COLO668 (cell line): ENCODE data around the gene C19orf67.

ENCODE experiments used
- DNase-seq: peaks from one replicate; lab custom pipeline; 2025; ENCODE audit not compliant: unreplicated experiment; lab: John Stamatoyannopoulos, UW

Gene C19orf67

DNA sequence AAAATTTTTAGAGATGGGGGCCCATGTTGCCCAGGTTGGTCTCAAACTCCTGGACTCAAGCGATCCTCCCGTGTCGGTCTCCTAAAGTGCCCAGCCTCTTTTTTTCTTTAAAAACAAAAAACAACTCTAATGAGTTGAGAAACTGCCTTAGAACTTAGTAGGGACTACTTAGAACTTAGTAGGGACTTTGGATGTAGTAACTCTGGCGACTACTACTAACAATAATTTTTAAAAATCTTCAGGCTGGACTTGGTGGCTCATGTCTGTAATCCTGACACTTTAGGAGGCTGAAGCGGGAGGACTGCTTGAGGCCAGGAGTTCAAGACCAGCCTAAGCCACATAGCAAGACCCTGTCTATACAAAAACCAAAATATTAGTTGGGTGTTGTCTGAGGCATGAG, 515 bp upstream of the C19orf67 start:
- no peak for DNase-seq

DNA sequence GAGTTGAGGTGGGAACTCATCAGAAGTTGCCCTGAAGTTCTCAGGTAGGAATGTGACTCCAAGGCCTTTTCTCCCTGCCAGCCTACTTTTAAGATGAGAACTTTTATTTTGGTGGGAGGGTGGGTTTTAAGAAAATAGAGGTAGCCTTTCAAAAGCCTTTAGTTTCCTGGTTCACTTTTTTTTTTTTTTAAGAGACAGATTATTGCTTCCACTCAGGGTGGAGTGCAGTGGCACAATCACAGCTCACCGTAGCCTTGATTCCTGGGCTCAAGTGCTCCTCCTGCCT, 3.0 kb downstream of the C19orf67 start:
- no peak for DNase-seq

DNA sequence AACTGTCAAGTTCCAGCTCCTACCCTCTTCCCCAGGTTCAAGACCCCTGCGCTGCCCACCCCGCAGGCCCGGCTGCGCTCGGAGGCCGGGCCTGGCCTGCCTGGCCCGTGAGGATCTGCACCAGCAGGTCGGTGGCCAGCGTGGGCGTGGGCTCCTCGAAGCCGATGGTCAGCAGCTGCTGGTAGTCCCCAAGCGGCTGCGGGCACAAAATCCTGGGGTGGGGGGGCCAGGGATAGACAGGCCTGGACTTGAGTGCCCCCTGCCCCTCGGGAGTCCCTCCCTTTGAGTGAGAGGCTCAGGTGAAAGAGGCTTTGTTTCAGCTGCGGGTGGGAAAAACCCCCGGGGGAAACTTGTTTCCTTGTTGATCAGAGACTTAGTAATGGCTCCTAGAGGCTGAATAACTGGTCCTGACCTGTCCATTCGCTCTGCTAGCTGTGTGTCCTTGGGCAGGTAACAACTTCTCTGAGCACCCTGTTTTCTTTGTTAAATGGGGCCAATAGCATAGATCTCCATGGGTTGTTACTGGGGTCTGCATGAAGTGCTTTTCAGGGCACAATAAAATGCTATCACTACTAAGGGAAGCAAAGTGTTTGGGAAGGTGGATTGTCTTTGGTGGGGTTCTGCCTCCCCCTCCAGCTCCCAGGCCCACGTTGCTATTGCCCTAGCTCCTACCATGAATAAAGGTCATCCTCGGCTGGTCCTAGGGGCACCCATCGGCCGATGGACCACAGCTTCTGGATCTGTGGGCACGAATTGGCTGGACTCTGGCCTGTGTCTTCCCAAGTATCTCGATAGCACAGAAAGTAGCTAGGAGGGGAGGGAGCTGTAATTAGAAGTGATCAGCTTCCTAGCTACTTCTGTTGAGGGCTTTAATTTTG, 3.5 kb downstream of the C19orf67 start:
- peak; percentile 18 for DNase-seq

DNA sequence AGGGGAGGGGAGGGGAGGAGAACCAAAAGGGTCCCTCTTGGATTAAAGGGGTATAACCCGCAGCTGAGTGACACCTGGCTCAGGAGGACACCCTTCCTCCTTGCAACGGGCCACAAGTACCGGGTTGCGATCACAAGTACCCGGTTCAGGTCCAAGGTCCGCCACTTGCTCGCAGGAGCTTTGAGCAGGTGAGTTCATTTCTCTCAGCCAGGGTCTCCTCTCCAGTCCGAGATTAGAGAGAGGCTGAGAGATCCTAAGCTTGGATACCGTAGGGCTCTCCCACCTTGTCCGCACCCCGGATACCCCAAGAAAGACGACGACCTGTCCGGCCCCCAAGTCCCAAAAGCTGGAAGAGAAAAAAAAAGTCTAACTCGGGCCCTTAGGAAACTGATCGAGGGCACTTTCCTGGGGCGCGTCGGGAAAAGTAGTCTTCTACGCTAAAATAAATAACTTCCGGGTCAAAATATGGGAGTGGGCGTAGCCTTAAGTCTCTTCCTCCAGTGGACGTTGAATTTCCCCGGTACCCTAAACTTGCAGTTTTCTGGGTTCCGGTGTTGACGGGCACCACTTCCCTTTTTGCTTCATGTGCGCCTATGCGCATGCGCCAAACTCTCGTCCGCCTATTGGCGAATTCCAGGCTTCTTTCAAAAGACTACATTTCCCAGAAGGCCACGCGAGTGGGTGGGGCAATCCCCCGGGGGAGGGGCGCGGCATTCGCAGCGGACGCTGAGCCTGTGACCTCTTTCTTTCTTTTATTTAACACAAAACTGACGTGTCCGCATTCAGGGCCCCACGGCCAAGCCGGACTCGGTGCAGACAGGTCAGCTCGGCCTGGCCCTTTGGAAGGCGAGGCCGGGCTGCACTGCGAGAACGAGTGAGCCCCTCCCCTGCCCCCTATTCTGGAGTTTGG, 4.4 kb downstream of the C19orf67 start:
- peak; percentile 96 for DNase-seq

DNA sequence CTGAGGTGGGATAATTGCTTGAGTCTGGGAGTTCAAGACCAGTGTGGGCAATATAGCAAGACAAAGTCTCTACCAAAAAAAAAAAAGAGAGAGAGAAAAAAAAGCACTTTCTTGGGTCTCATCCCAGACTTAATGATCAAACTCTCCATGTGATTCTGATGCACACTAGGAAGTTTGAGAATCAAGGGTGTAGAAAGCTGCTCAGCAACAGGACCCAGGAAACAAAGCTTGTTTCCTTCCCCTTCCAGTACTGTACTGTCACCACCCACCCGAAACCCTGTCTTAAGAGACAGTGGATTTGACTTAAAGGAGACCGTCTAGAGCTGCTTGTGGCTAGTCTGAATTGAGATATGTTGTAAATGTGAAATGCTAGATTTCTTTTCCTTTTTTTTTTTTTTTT, 7.2 kb downstream of the C19orf67 start:
- DNase-seq = no peak

DNA sequence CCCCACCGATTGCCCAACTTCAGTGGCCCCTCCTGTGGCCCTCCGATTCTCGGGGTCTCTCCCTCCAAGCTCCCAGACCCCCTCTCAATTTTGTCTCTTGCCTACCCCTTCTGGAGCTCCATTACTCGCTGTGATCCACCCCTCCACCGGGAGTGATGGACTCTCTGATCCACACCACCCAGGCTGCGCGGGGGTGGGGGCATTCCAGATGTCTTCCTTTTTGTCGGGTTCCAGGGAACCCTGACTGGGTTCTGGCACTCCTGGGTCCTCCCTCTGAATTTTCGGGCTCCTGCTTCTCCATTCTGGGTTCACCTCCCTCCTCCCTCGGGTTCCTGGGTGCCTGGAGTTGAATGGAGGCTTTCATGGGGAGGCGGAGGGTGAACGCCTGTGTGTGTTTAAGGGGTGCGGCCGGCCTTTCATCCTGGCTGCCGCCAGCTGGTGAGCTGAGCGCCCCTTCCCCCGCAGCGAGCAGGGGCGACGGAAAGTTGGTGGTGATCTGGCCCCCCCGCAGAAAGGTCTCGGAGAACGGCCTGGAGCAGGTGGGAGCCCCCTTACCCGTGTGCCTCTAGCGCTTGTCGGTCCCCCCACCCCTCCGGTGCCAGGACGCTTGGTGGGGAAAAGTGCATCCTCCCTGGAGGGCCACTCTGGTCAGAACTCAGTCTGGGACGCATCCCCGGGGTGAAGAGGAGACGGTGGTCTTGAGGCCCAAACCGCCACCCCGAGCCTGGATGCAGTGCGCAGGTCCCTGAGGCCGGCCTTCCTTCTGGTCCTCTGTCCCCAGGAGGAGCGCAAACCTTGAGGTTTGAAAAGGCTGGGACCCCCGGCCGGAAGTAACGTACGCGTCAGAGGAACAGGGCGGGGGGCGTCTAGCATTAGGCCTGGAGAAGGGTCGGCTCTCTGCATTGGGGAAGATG, 11.4 kb downstream of the C19orf67 start:
- peak; percentile 67 for DNase-seq

DNA sequence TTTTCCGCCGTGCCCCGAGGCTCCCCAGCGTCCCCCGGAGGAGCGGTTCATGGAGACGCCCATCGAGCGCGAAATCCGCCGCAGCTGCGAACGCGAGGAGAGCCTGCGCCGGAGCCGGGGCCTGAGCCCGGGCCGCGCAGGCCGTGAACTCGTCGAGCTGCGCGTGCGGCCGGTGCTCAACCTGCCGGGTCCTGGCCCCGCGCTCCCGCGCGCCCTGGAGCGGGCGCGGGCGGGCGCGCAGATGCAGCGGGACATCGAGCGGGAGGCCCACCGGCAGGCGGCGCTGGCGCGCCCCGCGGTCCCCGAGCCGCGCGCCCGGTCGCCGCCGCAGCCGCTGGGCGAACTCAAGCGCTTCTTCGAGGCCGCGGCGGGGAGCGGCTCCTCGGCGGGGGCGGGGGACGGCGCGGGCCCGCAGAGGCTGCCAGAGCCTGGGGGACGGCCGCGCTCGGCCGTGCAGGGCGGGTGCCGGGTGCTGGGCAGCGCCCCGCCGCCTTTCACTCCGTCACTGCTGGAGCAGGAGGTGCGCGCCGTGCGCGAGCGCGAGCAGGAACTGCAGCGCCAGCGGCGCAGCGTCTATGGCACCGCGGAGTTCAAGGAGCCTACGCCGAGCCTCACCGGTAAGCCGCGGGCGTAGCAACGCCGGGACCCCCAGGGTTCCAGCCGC, 12.2 kb downstream of the C19orf67 start:
- DNase-seq = peak; percentile 92

DNA sequence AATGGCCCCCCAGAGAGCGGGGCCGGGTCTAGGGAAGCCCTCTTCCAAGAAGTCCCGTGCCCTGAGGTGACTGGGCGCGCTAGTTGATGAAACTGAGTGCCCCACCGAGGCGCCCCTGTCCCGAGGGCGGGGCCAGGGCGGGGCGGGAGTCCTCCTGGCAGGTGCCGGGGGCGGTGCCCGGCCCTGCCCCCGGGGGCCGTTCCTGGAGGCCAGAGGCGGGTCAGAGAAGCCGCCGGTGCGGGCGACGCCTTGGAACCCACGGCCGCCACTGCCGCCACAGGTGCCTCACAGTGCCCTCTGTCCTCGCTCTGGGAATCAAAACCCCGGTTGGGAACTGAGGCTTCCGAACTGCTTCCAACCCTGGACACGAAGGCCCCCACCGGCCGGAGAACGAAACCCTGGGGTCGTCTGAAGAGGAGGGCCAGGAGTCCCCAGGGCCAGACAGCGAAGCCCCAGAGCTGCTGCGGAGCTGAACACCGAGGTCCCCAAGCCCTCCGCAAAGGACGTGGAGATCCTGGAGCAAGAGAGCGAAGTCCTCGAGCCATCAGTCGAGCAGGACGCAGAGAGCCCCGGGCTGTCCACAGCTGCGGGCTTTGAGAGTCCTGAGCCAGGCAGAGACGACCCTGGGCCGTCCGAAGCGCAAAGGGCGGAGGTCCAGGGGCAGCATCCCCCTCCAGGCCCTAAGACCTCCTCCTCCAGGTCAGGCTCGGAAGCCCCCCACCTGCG, 12.9 kb downstream of the C19orf67 start, which contains the start of gene MISP3:
MISP3 (plus strand) TSS at position 252 of the 726 bp plus-strand sequence. CDS start 524 bp downstream, outside the sequence.
- DNase-seq = peak; percentile 74

DNA sequence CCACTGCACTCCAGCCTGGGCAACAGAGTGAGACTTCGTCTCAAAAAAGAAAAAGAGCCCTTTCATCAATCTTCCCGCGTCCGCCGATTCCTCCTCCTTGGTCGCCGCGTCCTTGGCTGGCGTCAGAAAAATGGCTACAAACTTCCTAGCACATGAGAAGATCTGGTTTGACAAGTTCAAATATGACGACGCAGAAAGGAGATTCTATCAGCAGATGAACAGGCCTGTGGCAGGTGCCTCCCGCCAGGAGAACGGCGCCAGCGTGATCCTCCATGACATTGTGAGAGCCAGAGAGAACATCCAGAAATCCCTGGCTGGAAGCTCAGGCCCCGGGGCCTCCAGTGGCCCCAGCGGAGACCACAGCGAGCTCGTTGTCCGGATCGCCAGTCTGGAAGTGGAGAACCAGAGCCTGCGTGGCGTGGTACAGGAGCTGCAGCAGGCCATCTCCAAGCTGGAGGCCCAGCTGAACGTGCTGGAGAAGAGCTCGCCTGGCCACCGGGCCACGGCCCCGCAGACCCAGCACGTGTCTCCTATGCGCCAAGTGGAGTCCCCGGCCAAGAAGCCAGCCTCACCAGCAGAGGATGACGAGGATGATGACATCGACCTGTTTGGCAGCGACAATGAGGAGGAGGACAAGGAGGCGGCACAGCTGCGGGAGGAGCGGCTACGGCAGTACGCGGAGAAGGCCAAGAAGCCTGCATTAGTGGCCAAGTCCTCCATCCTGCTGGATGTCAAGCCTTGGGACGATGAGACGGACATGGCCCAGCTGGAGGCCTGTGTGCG, 15.1 kb downstream of the C19orf67 start:
- no peak for DNase-seq

DNA sequence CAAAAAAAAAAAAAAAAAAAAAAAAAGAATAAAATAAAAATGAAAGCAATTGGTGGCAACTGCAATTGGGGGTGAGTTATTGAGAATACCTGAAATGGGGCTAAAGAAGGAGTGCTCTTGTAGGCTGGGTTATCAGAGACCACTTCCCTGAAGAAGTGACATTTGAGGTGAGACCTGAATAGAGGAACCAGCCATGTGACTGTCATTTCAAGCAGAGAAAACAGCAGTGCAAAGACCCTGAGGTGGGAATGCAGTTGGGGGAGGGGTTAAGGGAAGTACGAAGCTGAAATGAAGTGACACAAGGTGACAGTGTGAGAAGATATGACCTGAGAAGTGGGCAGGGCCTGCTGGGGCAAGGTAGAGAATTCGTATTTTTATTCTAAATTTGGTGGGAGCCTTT, 19.4 kb downstream of the C19orf67 start:
- DNase-seq = no peak

DNA sequence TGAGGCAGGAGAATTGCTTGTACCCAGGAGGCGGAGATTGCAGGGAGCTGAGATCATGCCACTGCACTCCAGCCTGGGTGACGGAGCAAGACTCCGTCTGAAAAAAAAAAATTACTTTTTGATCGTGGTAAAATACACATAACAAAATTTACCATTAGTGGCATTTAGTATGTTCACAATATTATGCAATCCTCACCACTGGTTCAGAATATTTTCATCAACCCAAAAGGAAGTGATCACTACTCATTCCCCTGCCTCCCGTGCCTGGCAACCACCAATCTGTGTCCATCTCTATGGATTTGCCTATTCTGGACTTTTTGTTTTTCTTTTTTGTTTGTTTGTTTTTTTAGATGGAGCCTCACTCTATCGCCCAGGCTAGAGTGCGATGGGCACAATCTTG, 22.5 kb downstream of the C19orf67 start:
- DNase-seq = no peak

DNA sequence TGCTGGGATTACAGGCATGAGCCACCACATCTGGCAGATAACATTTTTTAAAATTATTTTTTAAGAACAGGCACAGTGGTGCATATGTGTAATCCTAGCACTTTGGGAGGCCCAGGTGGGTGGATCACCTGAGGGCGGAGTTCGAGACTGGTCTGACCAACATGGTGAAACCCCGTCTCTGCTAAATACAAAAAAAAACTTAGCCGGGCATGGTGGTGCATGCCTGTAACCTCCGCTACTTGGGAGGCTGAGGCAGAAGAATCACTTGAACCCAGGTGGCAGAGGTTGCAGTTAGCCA, 23.1 kb downstream of the C19orf67 start:
- no peak for DNase-seq

DNA sequence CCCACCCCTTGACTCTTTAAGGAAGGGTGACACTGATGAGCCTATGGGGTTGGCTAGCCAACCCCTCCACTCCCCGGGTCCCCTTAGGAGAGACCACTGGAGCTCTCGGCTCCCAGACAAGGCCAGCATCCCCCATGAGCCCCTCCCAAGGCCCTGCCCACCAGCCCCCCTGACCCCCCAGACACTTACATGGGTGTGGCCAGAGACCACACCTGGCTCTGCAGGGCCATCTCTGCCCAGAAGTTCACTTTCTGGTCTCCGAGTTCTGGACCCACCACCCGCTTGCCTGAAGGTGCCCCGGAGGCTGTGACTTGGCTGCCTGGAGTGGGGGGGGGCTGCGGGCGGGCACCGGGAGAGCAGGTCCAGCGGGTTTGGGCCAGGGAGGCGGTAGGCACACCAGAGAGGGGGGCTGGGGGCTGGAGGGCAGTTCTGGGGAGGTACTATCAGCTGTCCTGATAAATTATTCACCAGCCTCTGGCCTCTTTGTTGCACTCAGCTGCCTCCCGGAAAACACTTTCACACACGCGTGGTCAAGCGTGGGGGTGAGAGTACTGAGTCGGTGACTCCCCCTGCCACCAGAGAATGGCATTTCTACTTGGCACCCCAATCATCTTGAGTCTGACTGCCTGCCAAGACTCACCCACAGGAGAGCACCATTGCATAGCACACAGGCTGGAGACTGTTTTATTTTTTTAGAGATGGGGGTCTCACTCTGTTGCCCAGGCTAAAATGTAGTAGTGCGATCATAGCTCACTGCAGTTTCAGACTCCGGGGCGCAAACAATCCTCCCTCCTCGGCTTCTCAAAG, 23.6 kb downstream of the C19orf67 start, which contains the start of gene PALM3:
PALM3 (minus strand) TSS at position 326 of the 807 bp plus-strand sequence; CDS start at position 230, 96 bp downstream.
- DNase-seq = peak; percentile 22

DNA sequence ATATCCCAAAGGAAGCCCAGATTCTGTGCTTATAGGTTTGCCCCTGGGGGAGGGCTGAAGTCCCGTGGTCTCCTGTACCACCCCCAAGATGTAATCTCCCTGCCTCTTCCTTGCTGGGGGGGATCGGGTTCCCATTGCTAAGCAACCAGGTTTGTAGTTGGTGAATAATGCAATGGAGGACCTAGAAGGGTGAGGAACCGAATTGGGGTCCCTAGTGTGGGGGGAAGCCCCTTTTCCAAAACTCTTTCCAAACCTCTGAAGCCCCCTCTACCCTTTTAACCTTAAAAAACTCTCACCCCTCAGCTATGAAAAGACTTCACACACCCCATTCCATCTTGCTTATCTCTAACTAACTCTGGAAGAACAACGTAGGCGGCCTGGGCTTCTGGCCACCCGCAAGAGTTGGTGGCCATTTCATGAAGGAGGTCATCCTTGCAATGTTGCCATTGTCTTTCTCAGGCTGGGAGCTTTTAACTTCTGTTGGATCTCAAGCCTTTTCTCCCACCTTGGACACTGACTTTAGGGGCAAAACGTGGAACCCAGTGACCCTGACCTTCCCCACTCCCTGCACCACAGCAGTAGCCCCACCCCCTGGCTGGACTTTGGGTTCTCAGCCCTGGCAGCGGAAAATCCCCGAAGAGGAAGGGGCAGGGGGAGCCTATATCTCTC, 24.4 kb downstream of the C19orf67 start:
- DNase-seq = no peak

DNA sequence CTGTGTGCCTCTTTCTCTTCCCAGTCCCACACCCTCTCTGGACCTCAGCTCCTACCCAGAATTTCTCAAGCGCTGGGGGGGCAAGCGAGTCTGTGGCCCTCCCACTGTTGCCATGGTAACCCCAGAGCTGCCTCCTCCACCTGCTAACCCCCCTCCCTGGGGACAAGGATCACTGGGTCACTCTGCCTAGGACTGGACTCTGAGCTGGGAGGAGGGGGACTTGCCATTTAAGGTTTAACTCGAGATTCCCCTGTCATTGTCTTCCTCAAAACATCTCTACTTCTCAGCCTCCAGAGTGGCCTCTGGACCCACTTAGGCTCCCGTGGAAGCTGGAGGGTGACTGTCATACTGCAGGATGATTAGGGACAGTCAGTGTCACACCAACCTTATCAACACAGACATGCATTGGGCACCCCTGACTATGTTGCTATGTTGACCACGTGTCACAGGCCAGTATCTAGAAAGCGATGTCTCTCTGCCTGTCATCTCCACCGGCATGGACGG, 25.9 kb downstream of the C19orf67 start:
- DNase-seq = no peak

DNA sequence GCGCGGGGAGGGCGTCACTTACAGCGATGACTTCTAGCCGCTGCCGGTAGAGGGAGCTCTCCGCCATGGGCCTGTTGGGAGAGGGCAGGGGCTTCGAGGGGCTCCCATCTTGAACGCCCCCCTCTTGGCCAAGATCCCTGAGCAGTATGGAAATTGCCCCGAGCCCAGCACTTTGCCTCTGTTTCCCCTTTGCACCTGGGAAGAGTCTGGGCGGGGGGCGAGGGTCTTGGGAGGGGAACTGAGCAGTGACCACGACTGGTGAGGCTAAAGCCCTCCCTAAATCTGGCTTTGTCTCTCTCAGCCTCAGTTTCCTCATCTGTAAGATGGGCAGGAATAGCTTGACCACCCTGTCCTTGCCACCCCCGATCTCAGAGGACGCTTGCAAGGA, 26.5 kb downstream of the C19orf67 start:
- peak; percentile 11 for DNase-seq
